Hepatocyte (in vitro differentiated cells): ENCODE measurements around the gene PIK3R2. TPM values are rescaled to one million over a fixed set of nuclear protein-coding genes. Genes with fewer than 3 reads are reported as not detected.

Source experiments
- DNase-seq: peaks from one replicate; pipeline ENCODE4 v3.0.0-alpha.2; 2016; ENCODE audit warnings: low spot score
- H2AFZ ChIP-seq: fragments of 200-600 bp; sonication (generic); 2 replicates; pipeline ENCODE4 v1.6.0; 2016; ENCODE audit warnings: antibody characterized with exemption, mild to moderate bottlenecking
- H3K27ac ChIP-seq: fragments of 200-600 bp; sonication (generic); 2 replicates; pipeline ENCODE4 v1.5.1; 2016; ENCODE audit warnings: mild to moderate bottlenecking
- H3K27me3 ChIP-seq: fragments of 200-600 bp; sonication (generic); 2 replicates; pipeline ENCODE4 v1.6.1; 2016
- H3K36me3 ChIP-seq: fragments of 200-600 bp; sonication (generic); replicated peaks from 2 replicates; pipeline ENCODE4 v1.5.1; 2016; ENCODE audit warnings: low read depth; ENCODE audit not compliant: insufficient read depth
- H3K4me1 ChIP-seq: fragments of 200-600 bp; sonication (generic); 2 replicates; pipeline ENCODE4 v1.5.1; 2016; ENCODE audit warnings: mild to moderate bottlenecking, moderate library complexity; ENCODE audit not compliant: insufficient read depth
- H3K4me2 ChIP-seq: fragments of 200-600 bp; sonication (generic); 2 replicates; pipeline ENCODE4 v1.6.0; 2016
- H3K4me3 ChIP-seq: fragments of 200-600 bp; sonication (generic); 2 replicates; pipeline ENCODE4 v1.5.1; 2016; ENCODE audit warnings: mild to moderate bottlenecking
- H3K79me2 ChIP-seq: fragments of 200-600 bp; sonication (generic); 2 replicates; pipeline ENCODE4 v1.6.0; 2017; ENCODE audit warnings: mild to moderate bottlenecking
- H3K9me2 ChIP-seq: fragments of 200-600 bp; sonication (generic); replicated peaks from 2 replicates; pipeline ENCODE4 v1.6.0; 2017; ENCODE audit warnings: mild to moderate bottlenecking; ENCODE audit not compliant: insufficient read depth
- H3K9me3 ChIP-seq: fragments of 200-600 bp; sonication (generic); 2 replicates; pipeline ENCODE4 v1.5.1; 2016; ENCODE audit warnings: low read depth, mild to moderate bottlenecking
- H4K20me1 ChIP-seq: fragments of 200-600 bp; sonication (generic); 2 replicates; pipeline ENCODE4 v1.6.0; 2016; ENCODE audit warnings: mild to moderate bottlenecking; ENCODE audit not compliant: insufficient read depth, poor library complexity, severe bottlenecking
- CTCF ChIP-seq: fragments of 200-600 bp; sonication (generic); IDR thresholded peaks from 2 replicates; pipeline ENCODE4 v1.5.1; 2016; ENCODE audit warnings: antibody characterized with exemption, mild to moderate bottlenecking; ENCODE audit not compliant: poor library complexity
- EZH2 ChIP-seq: fragments of 200-600 bp; sonication (generic); IDR thresholded peaks from 2 replicates; pipeline ENCODE4 v1.6.1; 2016; ENCODE audit warnings: antibody characterized with exemption, mild to moderate bottlenecking, borderline replicate concordance
- EZH2phosphoT487 ChIP-seq: fragments of 200-600 bp; sonication (generic); IDR thresholded peaks from one replicate; pipeline ENCODE4 v1.6.1; 2018; ENCODE audit warnings: antibody characterized with exemption, mild to moderate bottlenecking, low read depth, moderate library complexity; ENCODE audit not compliant: unreplicated experiment, severe bottlenecking
- WGBS: methylation state at CpG from one replicate; pipeline ENCODE4 v1.1.6; 2016; ENCODE audit warnings: low lambda C conversion rate; ENCODE audit errors: missing lambda C conversion rate; 5-methylcytosine and 5-hydroxymethylcytosine counted together
- polyA plus RNA-seq: library from polyadenylated mRNA; unstranded; fragments of >200 nt; fragmentation: Nextera tagmentation; extraction: Ambion mirVana; gene quantifications from 2 replicates; pipeline ENCODE4 v1.2.1, GENCODE V29; 2016
- total RNA-seq: library from RNA; depleted of rRNA; stranded (reverse); fragments of >200 nt; gene quantifications from 2 replicates; pipeline ENCODE4 v1.2.3, GENCODE V29; 2014

The PIK3R2 gene
- total and polyA plus RNA-seq, 2 experiments from 2014 or later, result 29.9 to 52.2 TPM

- no peak overlapping the region for H3K27ac ChIP-seq
- DNase-seq, result no peak
- no peak for TF ChIP-seq EZH2
- no peak for TF ChIP-seq EZH2phosphoT487
- no peak for TF ChIP-seq CTCF
These were observed 41.2 kb downstream of the PIK3R2 start for GRCh38 chr19:18194181-18194530.

GRCh38 chr19:18194554-18195238, 41.7 kb downstream of the PIK3R2 start:
- no peaks in the 10 kb centered on the region for H3K9me3 ChIP-seq
- 66% methylated on average over 27 of the region's 27 CpGs for WGBS
- no peaks in the 10 kb centered on the region for H3K9me2 ChIP-seq
- no peak overlapping the region for H3K4me3 ChIP-seq
- H4K20me1 ChIP-seq, result no peaks in the 10 kb centered on the region
- no peak overlapping the region for H3K27ac ChIP-seq
- H3K4me2 ChIP-seq, result peak overlapping the region; percentile 98
- H3K4me1 ChIP-seq, result peaks cover 10% of the 10 kb centered on the region
- H3K27me3 ChIP-seq, result no peaks in the 10 kb centered on the region
- no peaks in the 10 kb centered on the region for H3K79me2 ChIP-seq
- no peak for TF ChIP-seq EZH2phosphoT487
- no peak overlapping the region for H2AFZ ChIP-seq
- no peaks in the 10 kb centered on the region for H3K36me3 ChIP-seq
- no peak for DNase-seq

More at GRCh38 chr19:18194181-18194530, 41.2 kb downstream of the PIK3R2 start:
- H3K27me3 ChIP-seq, result no peaks in the 10 kb centered on the region
- H4K20me1 ChIP-seq, result no peaks in the 10 kb centered on the region
- H3K9me2 ChIP-seq, result no peaks in the 10 kb centered on the region
- H3K36me3 ChIP-seq, result no peaks in the 10 kb centered on the region
- no peaks in the 10 kb centered on the region for H3K9me3 ChIP-seq
- no peak overlapping the region for H3K4me3 ChIP-seq
- H3K4me2 ChIP-seq, result peak overlapping the region; percentile 98
- H3K4me1 ChIP-seq, result peaks cover 10% of the 10 kb centered on the region
- H2AFZ ChIP-seq, result no peak overlapping the region
- H3K79me2 ChIP-seq, result no peaks in the 10 kb centered on the region
- 73% methylated on average over 12 of the region's 12 CpGs for WGBS

- 98% methylated on average over 7 of the region's 7 CpGs for WGBS
- Histone ChIP-seq H3K9me2 (no peaks in the 10 kb centered on the region), H3K4me1 (peaks cover 10% of the 10 kb centered on the region), H3K4me3 (no peak overlapping the region), H4K20me1 (no peaks in the 10 kb centered on the region), H3K27ac (no peak overlapping the region), H3K4me2 (no peak overlapping the region), H3K9me3 (no peaks in the 10 kb centered on the region), H3K36me3 (no peaks in the 10 kb centered on the region), H3K79me2 (no peaks in the 10 kb centered on the region), H2AFZ (no peak overlapping the region), H3K27me3 (no peaks in the 10 kb centered on the region)
- DNase-seq, result no peak
- no peak for TF ChIP-seq CTCF
- TF ChIP-seq EZH2phosphoT487, result no peak
These were observed 43.5 kb downstream of the PIK3R2 start for GRCh38 chr19:18196511-18196845.

GRCh38 chr19:18197306-18197705, 44.3 kb downstream of the PIK3R2 start:
- Histone ChIP-seq H2AFZ (no peak overlapping the region), H3K4me2 (no peak overlapping the region), H3K36me3 (no peaks in the 10 kb centered on the region), H3K4me1 (peaks cover 10% of the 10 kb centered on the region), H3K9me3 (no peaks in the 10 kb centered on the region), H3K27me3 (no peaks in the 10 kb centered on the region), H3K79me2 (no peaks in the 10 kb centered on the region), H3K9me2 (no peaks in the 10 kb centered on the region), H3K4me3 (no peak overlapping the region), H4K20me1 (no peaks in the 10 kb centered on the region), H3K27ac (no peak overlapping the region)
- WGBS, result 95% methylated on average over 18 of the region's 18 CpGs
- TF ChIP-seq EZH2phosphoT487 (no peak), EZH2 (no peak), CTCF (no peak)
- no peak for DNase-seq
